Measurements from ENCODE around the gene ALS2CL.

- TF ChIP-seq YY1 (IDR thresholded peaks at IDR 0.05; ENCODE audit: insufficient read depth, insufficient read length) (no peak), ZNF274 (IDR thresholded peaks at IDR 0.05; ENCODE audit: low read depth, low read length) (no peak), SUZ12 (IDR thresholded peaks at IDR 0.05; ENCODE audit: extremely low read depth, insufficient read depth, insufficient read length) (no peak)
Observed at GRCh38 chr3:46716461-46717441, 23.3 kb upstream of the ALS2CL start.
